DMS79 treated with DMSO at 0.1 percent for 48 hours (cell line): ENCODE results near the gene BRMS1L.
"Not testable (repeated sequence)": the region's sequence is repeated elsewhere in the genome, so short reads cannot be mapped to it uniquely, and the experiment has no call there.

ENCODE experiments used
- DNase-seq: peaks from one replicate; lab custom pipeline; 2025; lab: John Stamatoyannopoulos, UW

Gene BRMS1L

GRCh38 chr14:35826218-35826951, at the start of gene BRMS1L:
TSS of gene BRMS1L (plus strand) at chr14:35826338. CDS start at chr14:35826517, 179 bp downstream.
- peak; percentile 100 for DNase-seq

- no peak for DNase-seq
Measured at GRCh38 chr14:35776823-35777222, 49.3 kb upstream of the BRMS1L start.

- DNase-seq, result not testable (repeated sequence)
Measured at GRCh38 chr14:35777550-35777949, 48.6 kb upstream of the BRMS1L start.

GRCh38 chr14:35779368-35779767, 46.8 kb upstream of the BRMS1L start:
- no peak for DNase-seq

GRCh38 chr14:35783699-35784098, 42.4 kb upstream of the BRMS1L start:
- no peak for DNase-seq

GRCh38 chr14:35786856-35787255, 39.3 kb upstream of the BRMS1L start:
- no peak for DNase-seq

GRCh38 chr14:35789651-35790050, 36.5 kb upstream of the BRMS1L start:
- DNase-seq, result no peak

- DNase-seq, result no peak
Measured at GRCh38 chr14:35797796-35798195, 28.3 kb upstream of the BRMS1L start.

- no peak for DNase-seq
Measured at GRCh38 chr14:35806006-35806907, 19.9 kb upstream of the BRMS1L start.

GRCh38 chr14:35807131-35807961, 18.8 kb upstream of the BRMS1L start:
- DNase-seq, result no peak

GRCh38 chr14:35808076-35808637, 18.0 kb upstream of the BRMS1L start:
- peak; percentile 79 for DNase-seq

GRCh38 chr14:35808638-35809563, 17.2 kb upstream of the BRMS1L start, which contains the start of gene RALGAPA1:
TSS of gene RALGAPA1 (minus strand) at chr14:35809295. CDS start at chr14:35808835, 460 bp downstream.
- peak; percentile 100 for DNase-seq

GRCh38 chr14:35809597-35809996, 16.5 kb upstream of the BRMS1L start:
- peak; percentile 75 for DNase-seq

GRCh38 chr14:35810963-35811362, 15.2 kb upstream of the BRMS1L start:
- no peak for DNase-seq

GRCh38 chr14:35814371-35815005, 11.7 kb upstream of the BRMS1L start:
- peak; percentile 49 for DNase-seq

- peak; percentile 31 for DNase-seq
Measured at GRCh38 chr14:35818346-35819115, 7.6 kb upstream of the BRMS1L start.

GRCh38 chr14:35819591-35820540, 6.3 kb upstream of the BRMS1L start:
- no peak for DNase-seq
